GM18519 (cell line): ENCODE data around the gene FXYD1.
A peak's percentile ranks its signal among the peaks of the same experiment; 100 is the strongest.
"Not testable (repeated sequence)": the region's sequence is repeated elsewhere in the genome, so short reads cannot be mapped to it uniquely, and the experiment has no call there.

Experiments
- ATAC-seq: cut with Tn5 transposase; IDR thresholded peaks from one replicate; pipeline ENCODE4 v1.9.1; 2021; ENCODE audit warnings: mild to moderate bottlenecking, moderate library complexity; ENCODE audit not compliant: unreplicated experiment, low FRiP score

FXYD1 gene

DNA sequence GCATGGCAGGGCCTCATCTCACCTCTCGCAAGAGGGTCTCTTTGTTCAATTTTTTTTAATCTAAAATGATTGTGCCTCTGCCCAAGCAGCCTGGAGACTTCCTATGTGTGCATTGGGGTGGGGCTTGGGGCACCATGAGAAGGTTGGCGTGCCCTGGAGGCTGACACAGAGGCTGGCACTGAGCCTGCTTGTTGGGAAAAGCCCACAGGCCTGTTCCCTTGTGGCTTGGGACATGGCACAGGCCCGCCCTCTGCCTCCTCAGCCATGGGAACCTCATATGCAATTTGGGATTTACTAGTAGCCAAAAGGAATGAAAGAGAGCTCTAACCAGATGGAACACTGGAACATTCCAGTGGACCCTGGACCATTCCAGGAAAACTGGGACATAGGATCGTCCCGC, 15.1 kb upstream of the FXYD1 start:
- no peak for ATAC-seq

- peak; percentile 66 for ATAC-seq
Measured at GRCh38 chr19:35124098-35125060, 14.2 kb upstream of the FXYD1 start.

GRCh38 chr19:35125270-35125717, 13.3 kb upstream of the FXYD1 start:
- ATAC-seq = no peak

GRCh38 chr19:35125749-35126623, 12.6 kb upstream of the FXYD1 start:
- no peak for ATAC-seq

- ATAC-seq = no peak
Measured at GRCh38 chr19:35126624-35126959, 12.0 kb upstream of the FXYD1 start.

GRCh38 chr19:35127871-35128270, 10.8 kb upstream of the FXYD1 start:
- no peak for ATAC-seq

DNA sequence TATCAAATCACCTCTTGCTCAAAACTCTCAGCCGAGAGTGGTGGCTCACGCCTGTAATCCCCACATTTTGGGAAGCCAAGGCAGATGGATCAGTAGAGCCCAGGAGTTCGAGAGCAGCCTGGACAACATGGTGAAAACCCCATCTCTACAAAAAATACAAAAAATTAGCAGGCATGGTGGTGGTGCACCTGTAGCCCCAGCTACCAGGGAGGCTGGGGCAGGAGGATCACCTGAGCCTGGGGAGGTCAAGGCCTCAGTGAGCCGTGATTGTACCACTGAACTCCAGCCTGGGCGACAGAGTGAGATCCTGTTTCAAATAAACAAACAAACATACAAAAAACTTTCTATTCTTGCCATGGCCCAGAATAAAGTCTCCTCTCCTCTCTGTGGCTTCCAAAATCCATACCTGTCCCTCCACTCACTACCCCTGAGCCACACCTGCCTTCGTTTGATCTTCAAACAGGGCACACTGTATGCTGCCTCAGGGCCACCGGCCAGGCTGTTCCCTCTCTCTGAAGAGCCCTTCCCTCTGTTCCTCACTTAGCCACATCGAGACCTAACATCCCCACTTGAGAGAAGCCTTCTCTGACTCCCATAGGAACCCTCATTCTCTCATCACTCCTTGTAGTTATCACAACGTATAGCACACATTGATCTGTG, 10.1 kb upstream of the FXYD1 start:
- no peak for ATAC-seq

GRCh38 chr19:35129724-35130274, 8.8 kb upstream of the FXYD1 start:
- not testable (repeated sequence) for ATAC-seq

DNA sequence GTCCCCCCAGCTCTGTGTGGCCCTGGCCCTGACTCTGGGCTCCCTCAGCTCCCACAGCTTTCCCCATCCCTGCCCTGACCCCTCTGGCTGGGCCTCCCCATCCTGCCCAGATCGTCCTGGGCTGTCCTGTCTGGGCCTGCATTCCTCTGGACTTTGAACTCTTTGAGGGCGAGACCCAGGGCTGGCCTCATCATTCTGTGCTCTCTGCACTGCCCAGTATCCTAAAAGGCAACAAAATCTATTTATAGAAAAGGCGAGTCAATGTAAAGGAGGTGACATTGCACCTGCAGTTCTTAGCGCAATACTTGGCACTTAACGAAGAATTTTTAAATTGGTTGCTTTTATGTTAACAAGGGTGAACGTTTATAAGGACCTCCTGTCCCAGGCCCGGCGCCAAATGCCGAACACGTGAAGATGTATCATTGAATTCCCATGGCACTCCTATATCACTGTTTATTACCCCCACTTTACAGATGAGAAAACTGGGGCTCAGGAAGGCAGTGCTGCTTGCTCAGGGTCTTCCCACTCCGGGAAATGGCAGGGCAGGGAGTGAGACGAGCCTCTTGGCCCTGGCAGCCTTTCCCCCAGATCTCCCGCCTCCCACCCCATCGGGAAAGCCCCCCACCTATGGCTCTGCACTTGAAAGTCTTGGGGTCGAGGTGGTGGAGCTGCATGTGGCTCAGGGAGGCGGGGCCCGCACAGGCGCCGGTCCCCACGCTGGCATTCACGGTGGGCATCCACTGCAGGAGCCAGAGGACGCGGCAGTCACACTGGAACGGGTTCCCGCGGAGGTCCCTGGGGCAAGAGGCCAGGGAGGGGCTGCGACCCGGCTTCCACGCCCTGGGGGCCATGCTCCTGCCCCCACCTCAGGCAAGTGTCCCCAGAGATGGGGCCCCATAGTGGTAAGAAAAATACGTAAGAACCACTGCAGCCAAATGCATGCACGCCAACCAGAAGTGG, 7.6 kb upstream of the FXYD1 start:
- no peak for ATAC-seq

GRCh38 chr19:35132254-35132653, 6.4 kb upstream of the FXYD1 start:
- ATAC-seq = no peak

- ATAC-seq = no peak
Measured at GRCh38 chr19:35133826-35134225, 4.8 kb upstream of the FXYD1 start.

DNA sequence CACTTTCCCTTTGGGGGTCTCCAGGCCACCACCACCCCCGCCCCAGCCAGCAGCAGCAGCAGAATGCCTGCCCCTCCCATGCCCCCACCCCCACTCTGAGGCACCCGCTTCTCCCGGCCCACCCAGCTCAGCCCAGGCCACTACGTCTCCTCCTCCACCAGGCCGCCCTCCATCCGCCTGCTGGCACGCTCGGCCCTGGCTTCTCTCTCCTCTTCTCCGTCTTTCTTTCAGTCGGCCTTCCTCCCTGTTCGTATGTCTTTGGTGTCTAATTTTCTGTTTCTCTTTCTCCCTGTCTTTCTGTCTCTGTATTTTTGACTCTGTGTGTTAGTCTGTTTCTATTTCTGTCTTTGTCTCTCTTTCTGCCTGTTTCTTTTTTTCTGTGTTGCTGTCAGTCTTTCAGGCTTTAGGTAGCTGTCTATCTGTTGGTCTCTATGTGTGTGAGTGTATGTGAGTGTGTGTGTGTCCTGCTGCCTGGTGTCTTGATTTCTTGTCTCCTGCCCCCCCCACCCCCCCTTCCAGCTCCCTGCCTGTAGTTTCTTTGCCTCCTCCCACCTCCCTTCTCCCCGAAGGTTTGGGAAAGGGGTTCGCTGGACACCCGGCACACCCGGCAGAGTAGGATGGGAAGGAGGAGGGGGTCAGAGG, 3.9 kb upstream of the FXYD1 start, which contains the start of gene LGI4:
Gene LGI4, minus strand, starts transcription at position 459 of the 642 bp plus-strand sequence. Its CDS starts 379 bp downstream, at position 80.
- no peak for ATAC-seq

GRCh38 chr19:35135389-35135909, 3.2 kb upstream of the FXYD1 start:
- no peak for ATAC-seq

GRCh38 chr19:35136231-35136630, 2.4 kb upstream of the FXYD1 start:
- no peak for ATAC-seq

DNA sequence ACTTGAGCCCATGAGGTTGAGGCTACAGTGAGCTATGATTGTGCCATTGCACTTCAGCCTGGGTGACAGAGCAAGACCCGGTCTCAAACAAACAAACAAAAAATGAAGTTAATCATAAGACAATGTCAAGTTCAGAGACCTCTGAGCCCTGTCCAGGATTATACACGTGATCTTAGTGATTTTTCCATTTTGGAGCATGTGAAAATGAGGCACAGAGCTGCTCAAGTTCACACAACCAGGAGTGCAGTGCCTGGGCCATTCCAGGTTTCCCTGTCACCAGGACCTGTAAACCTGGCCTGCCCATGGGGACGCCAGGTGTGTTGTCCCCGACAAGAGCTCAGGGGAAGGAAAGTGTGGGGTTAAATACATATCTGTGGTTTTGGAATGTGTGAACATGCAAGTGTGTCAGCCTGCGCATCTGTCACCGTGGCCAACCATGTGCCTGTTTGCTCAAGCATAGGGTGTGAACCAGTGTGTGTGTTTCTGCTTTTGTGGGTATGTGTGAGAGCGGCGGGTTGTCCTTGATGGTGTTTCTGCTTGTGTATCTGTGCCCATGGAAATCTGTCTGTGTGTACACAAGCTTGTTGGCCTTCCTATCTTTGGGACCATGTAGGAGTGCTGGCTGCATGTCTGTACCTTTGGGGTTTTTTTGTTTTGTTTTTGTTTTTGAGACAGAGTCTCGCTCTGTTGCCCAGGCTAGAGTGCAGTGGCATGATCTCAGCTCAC, 1.5 kb upstream of the FXYD1 start:
- no peak for ATAC-seq

DNA sequence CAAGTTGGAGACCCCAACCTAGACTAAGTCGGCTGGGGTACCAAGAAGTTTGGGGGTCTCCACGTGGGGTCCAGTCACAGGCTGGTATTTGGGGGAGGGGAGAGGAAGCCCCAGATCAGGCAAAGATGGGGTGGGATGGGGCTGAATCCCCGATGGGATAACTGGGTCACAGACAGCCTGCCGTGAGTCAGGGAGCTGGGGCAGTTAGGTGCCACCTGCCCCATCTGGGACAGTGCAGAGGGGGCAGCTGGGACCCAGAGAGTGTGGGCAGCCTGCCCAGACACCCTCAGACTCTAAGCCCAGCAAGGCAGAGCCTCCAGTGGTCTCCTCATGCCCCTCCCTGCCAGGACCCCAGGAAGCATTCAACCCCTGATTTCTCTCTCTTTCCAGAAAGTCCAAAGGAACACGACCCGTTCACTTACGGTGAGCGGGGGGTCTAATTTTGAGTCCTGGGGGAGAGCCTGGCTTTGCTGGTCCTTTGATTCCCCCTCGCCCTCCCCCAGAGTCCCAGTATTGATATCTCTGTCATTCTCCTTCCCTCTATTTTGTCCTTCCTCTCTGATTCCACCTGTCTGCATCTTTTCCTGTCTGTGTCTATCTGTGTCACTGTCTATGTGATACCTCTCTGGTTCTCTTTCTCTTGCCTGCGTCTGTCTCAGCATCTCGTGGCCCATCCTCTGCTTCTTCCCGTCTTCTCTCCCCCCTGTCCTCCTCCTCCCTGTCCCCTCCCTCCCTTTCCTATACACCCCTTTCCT, 1.8 kb downstream of the FXYD1 start:
- no peak for ATAC-seq
